GM23338 (cell line): ENCODE data around the gene SSH2. TPM values are rescaled to one million over a fixed set of nuclear protein-coding genes. Genes with fewer than 3 reads are reported as not detected.

ENCODE experiments used
- ATAC-seq: fragments of 200-7000 bp; cut with Tn5 transposase; 3 replicates; pipeline ENCODE4 v1.9.1; 2020
- DNase-seq: peaks from one replicate; pipeline ENCODE4 v3.0.0-alpha.2; 2015; ENCODE audit warnings: low spot score
- H2AFZ ChIP-seq: fragments of 200-600 bp; sonication (generic); 2 replicates; pipeline ENCODE4 v1.8.0; 2016; ENCODE audit warnings: antibody characterized with exemption, mild to moderate bottlenecking, moderate library complexity
- H3F3A ChIP-seq: fragments of 200-600 bp; sonication (generic); replicated peaks from 2 replicates; pipeline ENCODE4 v1.8.0; 2017; ENCODE audit warnings: antibody characterized with exemption, mixed run types, low read depth
- H3K27ac ChIP-seq: fragments of 200-600 bp; sonication (generic); 2 replicates; pipeline ENCODE4 v1.6.1; 2016; ENCODE audit warnings: low read depth
- H3K27me3 ChIP-seq: fragments of 200-600 bp; sonication (generic); 2 replicates; pipeline ENCODE4 v1.8.0; 2016; ENCODE audit warnings: mild to moderate bottlenecking, mixed run types, moderate library complexity; ENCODE audit not compliant: insufficient read depth
- H3K36me3 ChIP-seq: fragments of 200-600 bp; sonication (generic); 2 replicates; pipeline ENCODE4 v1.8.0; 2016; ENCODE audit warnings: mild to moderate bottlenecking; ENCODE audit not compliant: insufficient read depth
- H3K4me1 ChIP-seq: fragments of 200-600 bp; sonication (generic); 2 replicates; pipeline ENCODE4 v1.8.0; 2016; ENCODE audit warnings: mild to moderate bottlenecking, moderate library complexity; ENCODE audit not compliant: insufficient read depth
- H3K4me2 ChIP-seq: fragments of 200-600 bp; sonication (generic); 2 replicates; pipeline ENCODE4 v1.7.1; 2017; ENCODE audit warnings: mixed run types
- H3K4me3 ChIP-seq: fragments of 200-600 bp; sonication (generic); 2 replicates; pipeline ENCODE4 v1.6.1; 2016; ENCODE audit warnings: mixed run types
- H3K79me2 ChIP-seq: fragments of 200-600 bp; sonication (generic); replicated peaks from 2 replicates; pipeline ENCODE4 v1.8.0; 2017; ENCODE audit warnings: mild to moderate bottlenecking; ENCODE audit not compliant: insufficient read depth
- H3K9me2 ChIP-seq: fragments of 200-600 bp; sonication (generic); 2 replicates; pipeline ENCODE4 v1.8.0; 2017; ENCODE audit not compliant: insufficient read depth
- H4K20me1 ChIP-seq: fragments of 200-600 bp; sonication (generic); replicated peaks from 2 replicates; pipeline ENCODE4 v1.8.0; 2017; ENCODE audit warnings: mild to moderate bottlenecking; ENCODE audit not compliant: insufficient read depth
- H3K27ac Mint-ChIP-seq: 2 replicates; pipeline ENCODE4 v1.8.0; 2020; ENCODE audit warnings: inconsistent platforms, mild to moderate bottlenecking, moderate library complexity, mixed read lengths
- H3K27me3 Mint-ChIP-seq: 3 replicates; pipeline ENCODE4 v1.8.0; 2022; ENCODE audit warnings: low read depth, mild to moderate bottlenecking, moderate library complexity, mixed read lengths, inconsistent platforms; ENCODE audit not compliant: insufficient read depth, poor library complexity
- H3K36me3 Mint-ChIP-seq: 3 replicates; pipeline ENCODE4 v1.8.0; 2021; ENCODE audit warnings: low read depth, mild to moderate bottlenecking, inconsistent platforms, moderate library complexity, mixed read lengths
- H3K4me1 Mint-ChIP-seq: 3 replicates; pipeline ENCODE4 v1.8.0; 2020; ENCODE audit warnings: mild to moderate bottlenecking, inconsistent platforms, mixed read lengths
- H3K4me3 Mint-ChIP-seq: 3 replicates; pipeline ENCODE4 v1.8.0; 2021; ENCODE audit warnings: moderate library complexity, mild to moderate bottlenecking, inconsistent platforms, mixed read lengths
- H3K9me3 Mint-ChIP-seq: 3 replicates; pipeline ENCODE4 v1.8.0; 2020; ENCODE audit warnings: moderate library complexity, mild to moderate bottlenecking, inconsistent platforms, mixed read lengths
- CREB1 ChIP-seq: fragments of 250-450 bp; sonication (Bioruptor Pico); IDR thresholded peaks from 2 replicates; pipeline ENCODE4 v1.5.0; 2020; ENCODE audit warnings: low read depth, mild to moderate bottlenecking, moderate library complexity
- EZH2 ChIP-seq: fragments of 200-600 bp; sonication (generic); IDR thresholded peaks from one replicate; pipeline ENCODE4 v1.8.0; 2017; ENCODE audit warnings: antibody characterized with exemption, mild to moderate bottlenecking, low read depth; ENCODE audit not compliant: unreplicated experiment
- NANOG ChIP-seq: IDR thresholded peaks from 2 replicates; pipeline ENCODE4 v1.6.1; 2016; ENCODE audit warnings: antibody characterized with exemption, borderline replicate concordance
- POLR2AphosphoS5 ChIP-seq: IDR thresholded peaks from 2 replicates; pipeline ENCODE4 v1.6.1; 2016; ENCODE audit warnings: antibody characterized with exemption, low read depth
- polyA plus RNA-seq: library from polyadenylated mRNA; unstranded; fragments of >200 nt; fragmentation: Nextera tagmentation; extraction: Ambion mirVana; gene quantifications from 2 replicates; pipeline ENCODE4 v1.2.1, GENCODE V29; 2016
- total RNA-seq: library from RNA; depleted of rRNA; stranded (reverse); fragments of >200 nt; shearing (Covaris generic); gene quantifications from 2 replicates; pipeline ENCODE4 v1.2.3, GENCODE V29; 2014
- TF ChIP-seq, protein P1 (sequence below), 2 experiments: fragments of 200-600 bp in 1 of 2; sonication (generic) in 1 of 2; conservative IDR thresholded peaks; 2 replicates each; pipeline versions ENCODE4 v1.5.1 to v1.6.1; 2016 to 2017; ENCODE audit warnings: antibody characterized with exemption in 2 of 2, low read depth in 2 of 2, mild to moderate bottlenecking in 2 of 2, moderate library complexity in 1 of 2

Gene SSH2
- total and polyA plus RNA-seq, 2 experiments from 2014 or later = 9.9 to 12.1 TPM

GRCh38 chr17:29617125-29617480 lies 312.9 kb downstream of the SSH2 start:
- Histone ChIP-seq H3K27ac (no peak overlapping the region), H3K79me2 (no peaks in the 10 kb centered on the region), H3K4me1 (peaks cover 38% of the 10 kb centered on the region), H3K4me2 (peak overlapping the region; percentile 92), H3K27me3 (peaks cover 87% of the 10 kb centered on the region), H3K36me3 (no peaks in the 10 kb centered on the region), H4K20me1 (peaks cover 5% of the 10 kb centered on the region; the same call in 1 of the 2 replicates), H3K4me3 (peak overlapping the region; percentile 67), H3F3A (0 out of 2 replicates have a peak, but pooled peaks cover 4% of the 10 kb centered on the region), H2AFZ (peak overlapping the region; percentile 93), H3K9me2 (no peaks in the 10 kb centered on the region)
- Mint-ChIP-seq H3K9me3 (no peaks in the 10 kb centered on the region; the same call in 1 of the 3 replicates), H3K27me3 (peaks cover 67% of the 10 kb centered on the region), H3K4me1 (peaks cover 42% of the 10 kb centered on the region), H3K4me3 (peak overlapping the region; percentile 78), H3K36me3 (no peaks in the 10 kb centered on the region; the same call in 1 of the 3 replicates), H3K27ac (no peak overlapping the region)
- peak; percentile 95 for DNase-seq
- ATAC-seq = peak; percentile 21
- TF ChIP-seq EZH2 (no peak), CREB1 (peak; percentile 38; the same call in 1 of the 2 replicates), POLR2AphosphoS5 (0 out of 2 replicates have a peak, but pooled peaks have one; percentile 22)
- TF ChIP-seq, protein P1, sequence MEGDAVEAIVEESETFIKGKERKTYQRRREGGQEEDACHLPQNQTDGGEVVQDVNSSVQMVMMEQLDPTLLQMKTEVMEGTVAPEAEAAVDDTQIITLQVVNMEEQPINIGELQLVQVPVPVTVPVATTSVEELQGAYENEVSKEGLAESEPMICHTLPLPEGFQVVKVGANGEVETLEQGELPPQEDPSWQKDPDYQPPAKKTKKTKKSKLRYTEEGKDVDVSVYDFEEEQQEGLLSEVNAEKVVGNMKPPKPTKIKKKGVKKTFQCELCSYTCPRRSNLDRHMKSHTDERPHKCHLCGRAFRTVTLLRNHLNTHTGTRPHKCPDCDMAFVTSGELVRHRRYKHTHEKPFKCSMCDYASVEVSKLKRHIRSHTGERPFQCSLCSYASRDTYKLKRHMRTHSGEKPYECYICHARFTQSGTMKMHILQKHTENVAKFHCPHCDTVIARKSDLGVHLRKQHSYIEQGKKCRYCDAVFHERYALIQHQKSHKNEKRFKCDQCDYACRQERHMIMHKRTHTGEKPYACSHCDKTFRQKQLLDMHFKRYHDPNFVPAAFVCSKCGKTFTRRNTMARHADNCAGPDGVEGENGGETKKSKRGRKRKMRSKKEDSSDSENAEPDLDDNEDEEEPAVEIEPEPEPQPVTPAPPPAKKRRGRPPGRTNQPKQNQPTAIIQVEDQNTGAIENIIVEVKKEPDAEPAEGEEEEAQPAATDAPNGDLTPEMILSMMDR (conservative IDR thresholded peaks at IDR 0.05; ENCODE audit: low read depth in 2 of 2) = peak; percentile 77 to 94

DNA sequence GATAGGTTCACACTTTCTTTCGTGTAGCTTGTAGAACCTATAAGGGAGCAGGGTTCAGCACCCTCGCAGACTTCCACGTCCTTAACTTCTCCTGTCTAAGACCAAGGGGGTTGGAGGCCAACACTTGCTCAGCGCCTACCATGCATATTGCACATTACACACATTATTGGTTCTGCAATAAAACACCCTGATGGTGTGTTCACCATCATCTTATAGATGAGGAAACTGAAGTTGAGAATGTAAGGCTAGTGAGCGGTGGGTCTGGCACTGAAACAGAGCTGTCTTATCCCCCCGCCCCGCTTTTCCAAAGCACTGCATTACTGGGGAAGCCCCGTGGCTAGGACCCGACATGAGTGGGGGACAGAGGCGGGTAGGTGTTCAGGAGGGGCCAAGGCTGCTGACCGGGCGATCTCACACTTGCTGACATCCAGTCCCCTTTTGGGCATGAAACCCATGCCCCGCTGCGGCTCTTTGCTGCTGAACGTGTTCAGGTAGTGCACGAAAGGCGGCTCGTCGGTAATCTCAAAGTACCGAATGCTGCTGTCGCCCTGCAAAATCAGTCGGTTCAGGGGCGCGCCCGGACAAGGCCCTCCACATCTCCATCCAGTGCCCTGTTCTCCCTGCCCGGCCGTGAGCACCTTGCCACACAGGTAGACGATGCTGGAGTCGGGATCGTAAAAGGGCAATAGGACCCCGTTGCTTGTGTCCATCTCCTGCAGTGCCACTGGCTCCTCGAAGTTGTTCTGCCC lies 313.6 kb downstream of the SSH2 start:
- H3K79me2 ChIP-seq = no peaks in the 10 kb centered on the region
- TF ChIP-seq NANOG (no peak), EZH2 (peak; percentile 8)
- ATAC-seq (no peak), DNase-seq (peak; percentile 36)
- H4K20me1 ChIP-seq = peaks cover 5% of the 10 kb centered on the region; the same call in 1 of the 2 replicates
- H3K4me2 ChIP-seq = peak overlapping the region; percentile 92
- peaks cover 39% of the 10 kb centered on the region for H3K4me1 Mint-ChIP-seq
- no peaks in the 10 kb centered on the region; the same call in 1 of the 3 replicates for H3K36me3 Mint-ChIP-seq
- H2AFZ ChIP-seq = no peak overlapping the region; the same call in 1 of the 2 replicates
- peak overlapping the region; percentile 78 for H3K4me3 Mint-ChIP-seq
- peaks cover 60% of the 10 kb centered on the region for H3K27me3 Mint-ChIP-seq
- no peaks in the 10 kb centered on the region for H3K9me2 ChIP-seq
- peaks cover 34% of the 10 kb centered on the region for H3K4me1 ChIP-seq
- no peaks in the 10 kb centered on the region; the same call in 1 of the 3 replicates for H3K9me3 Mint-ChIP-seq
- no peak overlapping the region for H3K27ac ChIP-seq
- H3F3A ChIP-seq = 0 out of 2 replicates have a peak, but pooled peaks cover 4% of the 10 kb centered on the region
- peaks cover 80% of the 10 kb centered on the region for H3K27me3 ChIP-seq
- H3K4me3 ChIP-seq = peak overlapping the region; percentile 67
- H3K27ac Mint-ChIP-seq = no peak overlapping the region
- H3K36me3 ChIP-seq = no peaks in the 10 kb centered on the region
